Neutrophil (primary cell): ENCODE data around the gene MEN1.

Experiments used
- H3K27ac ChIP-seq: fragments of 200-600 bp; sonication (generic); 2 replicates; pipeline ENCODE4 v1.5.1; 2016; ENCODE audit warnings: mild to moderate bottlenecking, moderate library complexity
- H3K27me3 ChIP-seq: fragments of 200-600 bp; sonication (generic); 2 replicates; pipeline ENCODE4 v1.6.0; 2016; ENCODE audit warnings: mild to moderate bottlenecking
- H3K36me3 ChIP-seq: fragments of 200-600 bp; sonication (generic); 2 replicates; pipeline ENCODE4 v1.5.1; 2017
- H3K4me1 ChIP-seq, 2 experiments: fragments of 200-600 bp in 1 of 2; sonication (generic) in 1 of 2; 1 replicate in 1 of 2; 2 replicates in 1 of 2; pipeline versions ENCODE4 v1.5.1 to v1.6.1; 2013 to 2016; ENCODE audit warnings: low read depth in 1 of 2, low read length in 1 of 2, mild to moderate bottlenecking in 1 of 2, moderate library complexity in 1 of 2; ENCODE audit not compliant: control insufficient read depth in 1 of 2, insufficient read depth in 1 of 2
- H3K4me3 ChIP-seq, 2 experiments: fragments of 200-600 bp in 1 of 2; sonication (generic) in 1 of 2; 1 replicate in 1 of 2; 2 replicates in 1 of 2; pipeline ENCODE4 v1.5.1; 2013 to 2016; ENCODE audit warnings: low read depth in 1 of 2, low read length in 1 of 2, mild to moderate bottlenecking in 1 of 2, moderate library complexity in 1 of 2
- H3K9me3 ChIP-seq: fragments of 200-600 bp; sonication (generic); 2 replicates; pipeline ENCODE4 v1.5.1; 2016
- TF ChIP-seq, protein P1 (sequence below): fragments of 200-600 bp; sonication (generic); IDR thresholded peaks from 2 replicates; pipeline ENCODE4 v1.5.1; 2016; ENCODE audit warnings: antibody characterized with exemption

The MEN1 gene

DNA sequence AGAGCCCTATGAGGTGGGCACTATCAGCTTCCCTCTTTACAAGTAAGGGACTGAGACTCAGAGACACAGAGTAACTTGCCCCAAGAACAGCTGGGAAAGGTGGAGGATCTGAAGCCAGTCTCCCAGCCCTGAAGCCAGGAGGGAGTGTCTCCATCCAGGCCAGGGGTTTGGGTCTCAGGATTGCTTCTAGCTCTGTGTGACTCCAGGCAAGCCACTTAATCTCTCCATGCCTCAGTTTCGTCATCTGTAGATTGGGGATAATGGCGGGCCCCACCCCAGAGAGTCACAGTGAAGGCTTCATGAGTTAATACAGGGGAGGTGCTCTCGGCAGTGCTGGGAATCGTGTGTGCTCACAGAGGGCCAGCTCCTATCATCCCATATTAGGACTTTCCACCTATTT, 17.9 kb downstream of the MEN1 start:
- H3K36me3 ChIP-seq, result peaks cover 93% of the 10 kb centered on the region
- TF ChIP-seq, protein P1, sequence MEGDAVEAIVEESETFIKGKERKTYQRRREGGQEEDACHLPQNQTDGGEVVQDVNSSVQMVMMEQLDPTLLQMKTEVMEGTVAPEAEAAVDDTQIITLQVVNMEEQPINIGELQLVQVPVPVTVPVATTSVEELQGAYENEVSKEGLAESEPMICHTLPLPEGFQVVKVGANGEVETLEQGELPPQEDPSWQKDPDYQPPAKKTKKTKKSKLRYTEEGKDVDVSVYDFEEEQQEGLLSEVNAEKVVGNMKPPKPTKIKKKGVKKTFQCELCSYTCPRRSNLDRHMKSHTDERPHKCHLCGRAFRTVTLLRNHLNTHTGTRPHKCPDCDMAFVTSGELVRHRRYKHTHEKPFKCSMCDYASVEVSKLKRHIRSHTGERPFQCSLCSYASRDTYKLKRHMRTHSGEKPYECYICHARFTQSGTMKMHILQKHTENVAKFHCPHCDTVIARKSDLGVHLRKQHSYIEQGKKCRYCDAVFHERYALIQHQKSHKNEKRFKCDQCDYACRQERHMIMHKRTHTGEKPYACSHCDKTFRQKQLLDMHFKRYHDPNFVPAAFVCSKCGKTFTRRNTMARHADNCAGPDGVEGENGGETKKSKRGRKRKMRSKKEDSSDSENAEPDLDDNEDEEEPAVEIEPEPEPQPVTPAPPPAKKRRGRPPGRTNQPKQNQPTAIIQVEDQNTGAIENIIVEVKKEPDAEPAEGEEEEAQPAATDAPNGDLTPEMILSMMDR, result no peak

DNA sequence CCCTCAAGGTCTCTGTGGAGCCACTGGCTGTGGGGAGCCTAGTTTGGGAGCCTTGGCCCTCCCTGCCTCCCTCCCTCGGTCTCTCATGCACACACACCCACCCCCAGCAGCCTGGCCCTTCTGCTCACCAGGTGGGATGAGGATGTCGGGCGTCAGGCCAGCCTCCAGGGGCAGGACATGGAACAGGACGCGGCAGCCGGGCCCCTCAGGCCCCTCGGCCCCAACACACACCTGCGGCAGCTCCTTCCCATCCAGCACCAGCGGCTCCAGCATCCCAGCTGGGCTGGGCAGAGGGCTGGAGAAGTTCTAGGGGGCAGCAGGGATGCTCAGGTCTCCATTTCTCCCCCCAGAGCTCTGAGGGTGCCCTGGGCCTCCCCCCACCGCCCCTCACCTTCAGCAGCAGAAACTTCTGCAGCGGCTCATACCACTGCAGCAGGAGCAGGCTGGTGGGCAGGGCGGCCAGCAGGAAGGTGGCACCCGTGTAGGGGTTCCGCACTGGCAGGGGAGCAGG, 18.5 kb downstream of the MEN1 start:
- Histone ChIP-seq H3K27ac (no peak overlapping the region), H3K9me3 (no peaks in the 10 kb centered on the region), H3K4me3 (no peak overlapping the region), H3K4me1 (peaks cover 9 to 12% of the 10 kb centered on the region in 2 experiments), H3K27me3 (no peaks in the 10 kb centered on the region), H3K36me3 (peaks cover 86% of the 10 kb centered on the region)
- TF ChIP-seq, protein P1, result no peak

More for the DNA sequence above, 17.9 kb downstream of the MEN1 start:
- Histone ChIP-seq H3K27ac (no peak overlapping the region), H3K4me3 (no peak overlapping the region), H3K9me3 (no peaks in the 10 kb centered on the region), H3K4me1 (peaks cover 13 to 15% of the 10 kb centered on the region in 2 experiments), H3K27me3 (no peaks in the 10 kb centered on the region)

DNA sequence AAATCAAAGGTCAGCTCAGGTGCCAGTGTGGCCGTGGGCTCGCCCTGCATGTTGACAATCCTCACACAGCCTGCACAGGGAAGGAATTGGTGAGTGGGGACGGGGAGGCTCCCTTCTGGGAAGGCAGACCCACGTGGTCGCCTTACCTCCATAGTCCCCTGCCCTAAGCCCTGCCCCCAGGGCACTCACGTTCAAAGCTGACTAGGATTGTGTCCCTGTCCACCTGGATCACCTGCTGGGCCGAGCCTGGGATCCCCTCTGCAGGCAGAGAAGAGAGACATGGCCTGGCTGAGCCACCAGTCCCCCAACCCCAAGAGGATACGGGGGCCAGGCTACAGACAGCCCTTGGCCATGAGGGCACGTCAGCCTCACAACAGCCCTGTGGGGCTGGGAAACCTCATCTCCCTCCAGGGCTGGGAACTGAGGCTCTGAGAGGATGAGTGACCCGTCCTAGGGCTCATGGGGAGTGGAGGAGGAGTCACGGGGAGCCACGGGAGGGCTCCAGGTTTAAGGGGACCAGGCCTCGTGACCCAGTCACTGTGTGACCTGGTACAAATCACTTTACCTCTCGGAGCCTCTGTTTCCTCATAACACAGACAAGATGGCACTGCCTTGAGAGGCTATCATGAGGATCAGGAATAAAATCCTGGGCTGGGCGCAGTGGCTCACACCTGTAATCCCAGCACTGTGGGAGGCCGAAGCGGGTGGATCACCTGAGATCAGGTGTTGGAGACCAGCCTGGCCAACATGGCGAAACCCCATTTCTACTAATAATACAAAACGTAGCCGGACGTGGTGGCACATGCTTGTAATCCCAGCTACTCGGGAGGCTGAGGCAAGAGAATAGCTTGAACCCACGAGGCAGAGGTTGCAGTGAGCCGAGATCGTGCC, 19.9 kb downstream of the MEN1 start:
- Histone ChIP-seq H3K4me3 (no peak overlapping the region), H3K27ac (no peak overlapping the region), H3K9me3 (no peaks in the 10 kb centered on the region), H3K36me3 (peaks cover 77% of the 10 kb centered on the region), H3K4me1 (peaks cover 0 to 5% of the 10 kb centered on the region in 2 experiments), H3K27me3 (no peaks in the 10 kb centered on the region)
- TF ChIP-seq, protein P1, result no peak

- no peak overlapping the region for H3K27ac ChIP-seq
- H3K9me3 ChIP-seq, result no peaks in the 10 kb centered on the region
- TF ChIP-seq, protein P1, result no peak
- H3K36me3 ChIP-seq, result peaks cover 73% of the 10 kb centered on the region
- H3K27me3 ChIP-seq, result no peaks in the 10 kb centered on the region
- peaks cover 0 to 5% of the 10 kb centered on the region in 2 experiments for H3K4me1 ChIP-seq
- H3K4me3 ChIP-seq, result no peak overlapping the region
These were observed 20.8 kb downstream of the MEN1 start for GRCh38 chr11:64789331-64790204.
